Stimulated activated CD4-positive, alpha-beta T cell treated with anti-CD3 and anti-CD28 coated beads, Interleukin-1b, Interleukin-23, amount 100 ng/mL, for 24 hours (primary cell): ENCODE data around the gene RBMXL3.

Source experiments
- DNase-seq, 4 experiments: peaks; one replicate each; pipeline ENCODE4 v3.0.0-alpha.2; 2020; ENCODE audit warnings: low read depth in 4 of 4, low spot score in 1 of 4

Gene RBMXL3

DNA sequence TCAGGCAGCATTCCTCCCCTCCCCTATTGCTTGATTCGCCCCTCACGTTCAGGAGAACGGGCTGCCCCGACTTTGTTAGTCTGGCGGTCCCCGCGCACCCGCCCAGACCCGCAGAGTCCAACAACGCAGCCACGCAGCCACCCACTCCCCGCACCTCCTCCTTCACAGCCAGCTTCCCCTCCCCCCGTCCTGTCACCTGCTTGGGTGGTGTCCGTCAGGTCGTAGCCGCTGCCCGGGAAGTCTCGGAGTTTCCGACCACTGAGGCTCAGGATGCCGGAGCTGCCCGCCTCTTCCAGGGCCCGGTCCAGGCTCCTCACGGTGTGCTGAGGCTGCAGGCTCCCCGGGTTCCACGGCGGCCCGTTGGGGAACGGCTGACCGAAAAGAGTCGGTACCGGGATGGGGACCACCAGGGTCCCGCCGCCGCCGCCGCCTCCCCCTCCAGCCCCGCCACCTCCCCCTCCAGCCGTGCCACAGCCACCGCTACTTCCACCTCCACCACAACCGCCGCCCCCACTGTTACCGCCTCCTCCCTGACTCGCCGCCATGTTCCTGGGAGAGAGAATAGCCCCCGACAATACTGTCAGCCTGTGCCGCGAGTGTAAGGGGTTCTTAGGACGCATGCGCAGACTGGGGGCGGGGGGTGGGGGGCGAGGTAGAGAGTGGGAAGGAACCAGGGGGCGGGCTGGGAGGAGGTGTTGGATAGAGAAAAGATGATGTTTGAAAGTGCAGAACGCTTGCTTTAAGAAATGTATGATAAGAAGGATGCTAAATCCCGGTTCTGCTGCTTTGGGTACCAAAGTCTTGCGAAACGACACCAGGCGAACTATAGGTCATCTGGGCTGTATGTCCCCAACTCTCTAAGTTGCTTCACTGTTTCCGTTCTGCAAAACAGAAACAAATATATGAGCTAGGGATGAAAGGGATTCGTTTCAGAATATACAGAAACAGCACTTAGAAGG lies 44.6 kb downstream of the RBMXL3 start, which contains the start of gene LRCH2:
TSS of gene LRCH2 (minus strand) at position 600 of the 959 bp plus-strand sequence. CDS start at position 545, 55 bp downstream.
- no peak for DNase-seq

- DNase-seq: no peak
Observed at GRCh38 chrX:115234461-115234860, 45.3 kb downstream of the RBMXL3 start.

- no peak for DNase-seq
Observed at GRCh38 chrX:115236560-115236959, 47.4 kb downstream of the RBMXL3 start.

GRCh38 chrX:115237056-115237455 lies 47.8 kb downstream of the RBMXL3 start:
- no peak for DNase-seq
